BJ (cell line): Measurements from ENCODE around the gene SYNE3. TPM values are rescaled to one million over a fixed set of nuclear protein-coding genes. Genes with fewer than 3 reads are reported as not detected.

Experiments used
- CTCF ChIA-PET: fragments of 350-600 bp; formaldehyde crosslinking; extraction: SDS; loops from one replicate; lab custom pipeline; 2021; ENCODE audit warnings: antibody characterized with exemption, inconsistent platforms; lab: Yijun Ruan, JAX
- POLR2A ChIA-PET: fragments of 300-600 bp; sonication (Branson Sonifier 250); formaldehyde crosslinking; extraction: SDS; loops from one replicate; lab custom pipeline; 2021; ENCODE audit warnings: antibody characterized with exemption; lab: Charles Lee
- DNase-seq: peaks from one replicate; pipeline ENCODE4 v3.0.0-alpha.2; 2011; ENCODE audit warnings: low read depth
- H3K27me3 ChIP-seq: 2 replicates; pipeline ENCODE4 v1.6.0; 2011; ENCODE audit warnings: low read length; ENCODE audit not compliant: control insufficient read depth, insufficient read depth
- H3K36me3 ChIP-seq: 2 replicates; pipeline ENCODE4 v1.5.1; 2011; ENCODE audit warnings: low read length; ENCODE audit not compliant: control insufficient read depth, insufficient read depth
- H3K4me3 ChIP-seq: 2 replicates; pipeline ENCODE4 v1.5.1; 2011; ENCODE audit warnings: low read depth, mild to moderate bottlenecking, control low read depth, low read length
- CTCF ChIP-seq: IDR thresholded peaks from 2 replicates; pipeline ENCODE4 v1.5.1; 2011; ENCODE audit warnings: low read depth, mild to moderate bottlenecking, control low read depth, inconsistent platforms, low read length, moderate library complexity; ENCODE audit not compliant: insufficient read depth
- polyA plus RNA-seq: library from polyadenylated mRNA; depleted of rRNA; stranded (reverse); fragments of >200 nt; gene quantifications from 2 replicates; pipeline ENCODE4 v1.2.3, GENCODE V29; 2011

SYNE3 gene
- polyA plus RNA-seq, 1 experiment = 3.5 TPM

- no peak for DNase-seq
- ChIA-PET CTCF (interaction anchor here (0.7 to 1.3 kb wide), 6 partner anchors 9 to 85 kb away, joined by 3 to 7 read pairs (median 4); no protein-coding TSS in a partner anchor), POLR2A (no interaction called here)
- TF ChIP-seq CTCF = no peak
- no peaks in the 10 kb centered on the region for H3K27me3 ChIP-seq
- no peaks in the 10 kb centered on the region for H3K36me3 ChIP-seq
- H3K4me3 ChIP-seq = no peak overlapping the region
Observed at GRCh38 chr14:95518045-95518751, 1.7 kb upstream of the SYNE3 start.

- POLR2A ChIA-PET = interaction anchor here (0.6 kb wide), 1 partner anchor 9 kb away, joined by 3 read pairs; no protein-coding TSS in a partner anchor
- no peaks in the 10 kb centered on the region for H3K36me3 ChIP-seq
- H3K4me3 ChIP-seq = peak overlapping the region; percentile 60
- no peak for DNase-seq
- CTCF ChIA-PET = interaction anchor here (1.0 to 5.0 kb wide), 6 partner anchors 11 to 73 kb away, joined by 3 to 32 read pairs (median 4); no protein-coding TSS in a partner anchor
- TF ChIP-seq CTCF = peak; percentile 56
- H3K27me3 ChIP-seq = no peaks in the 10 kb centered on the region
Observed at GRCh38 chr14:95515596-95516552, 576 bp downstream of the SYNE3 start.

GRCh38 chr14:95515080-95515489 lies 1.4 kb downstream of the SYNE3 start:
- no peak for DNase-seq
- TF ChIP-seq CTCF = no peak
- POLR2A ChIA-PET = no interaction called here

GRCh38 chr14:95514131-95515079 lies 2.0 kb downstream of the SYNE3 start:
- Histone ChIP-seq H3K27me3 (no peaks in the 10 kb centered on the region), H3K4me3 (no peak overlapping the region), H3K36me3 (no peaks in the 10 kb centered on the region)
- no peak for DNase-seq
- TF ChIP-seq CTCF = no peak
- ChIA-PET CTCF (interaction anchor here (1.2 to 5.0 kb wide), 4 partner anchors 10 to 71 kb away, joined by 3 to 32 read pairs (median 11); no protein-coding TSS in a partner anchor), POLR2A (no interaction called here)

More at GRCh38 chr14:95515080-95515489, 1.4 kb downstream of the SYNE3 start:
- Histone ChIP-seq H3K27me3 (no peaks in the 10 kb centered on the region), H3K4me3 (peak overlapping the region; percentile 60), H3K36me3 (no peaks in the 10 kb centered on the region)
- CTCF ChIA-PET = interaction anchor here (1.1 to 5.0 kb wide), 4 partner anchors 11 to 72 kb away, joined by 3 to 32 read pairs (median 12); no protein-coding TSS in a partner anchor
